Measurements from ENCODE around the gene SAMD4A.

The SAMD4A gene

DNA sequence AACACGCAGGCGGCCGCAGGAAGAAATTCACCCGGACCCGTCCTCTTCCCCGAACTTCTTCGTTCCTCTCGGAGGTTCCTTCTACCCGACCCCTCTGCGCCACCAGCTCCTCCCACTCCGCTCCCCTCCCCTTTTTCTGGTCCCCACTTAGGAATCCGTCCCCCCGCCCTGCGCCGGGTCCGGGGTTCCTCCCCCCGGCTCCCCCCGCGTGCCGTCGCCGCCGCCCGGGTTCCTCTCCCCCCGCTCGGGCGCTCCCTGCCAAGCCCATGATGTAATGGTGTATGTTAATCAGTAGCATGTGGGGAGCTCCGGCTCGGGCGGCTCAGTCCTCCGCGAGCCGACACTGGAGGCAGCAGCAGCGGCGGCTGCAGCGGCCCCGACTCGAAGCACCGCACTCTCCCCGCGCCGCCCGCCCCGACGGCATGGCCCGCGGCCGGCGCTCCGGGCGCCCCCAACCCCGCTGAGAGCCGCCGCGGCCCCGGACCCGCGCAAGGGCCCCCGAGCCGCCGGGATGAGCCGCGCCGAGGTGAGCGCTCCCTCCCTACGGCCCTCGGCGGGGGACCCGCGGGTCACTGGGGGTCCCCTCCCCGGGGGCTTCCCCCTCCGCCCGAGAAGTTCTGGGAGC, 1.0 kb upstream of the SAMD4A start:
- peak; percentile 18 for DNase-seq

DNA sequence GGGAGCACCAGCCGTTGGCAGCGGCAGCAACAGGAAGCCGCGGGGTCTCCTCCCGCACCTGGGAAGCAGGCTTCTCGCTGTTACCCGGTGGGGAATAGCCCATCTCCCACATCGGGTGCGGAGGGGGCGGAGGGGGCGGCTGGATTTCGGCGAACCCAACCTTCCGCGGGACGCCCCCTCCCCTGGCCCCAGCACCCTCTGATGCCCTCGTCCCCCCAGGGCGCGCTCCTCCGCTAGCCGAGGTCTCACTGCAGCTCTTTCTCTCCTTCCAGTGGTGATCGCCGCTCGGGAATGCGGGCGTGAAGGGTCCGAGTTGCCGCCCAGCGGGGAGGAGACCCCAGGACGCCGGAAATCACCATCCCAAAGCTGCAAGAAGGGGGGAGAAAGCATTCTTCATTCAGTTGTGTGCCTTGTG, 303 bp downstream of the SAMD4A start:
- DNase-seq: no peak

DNA sequence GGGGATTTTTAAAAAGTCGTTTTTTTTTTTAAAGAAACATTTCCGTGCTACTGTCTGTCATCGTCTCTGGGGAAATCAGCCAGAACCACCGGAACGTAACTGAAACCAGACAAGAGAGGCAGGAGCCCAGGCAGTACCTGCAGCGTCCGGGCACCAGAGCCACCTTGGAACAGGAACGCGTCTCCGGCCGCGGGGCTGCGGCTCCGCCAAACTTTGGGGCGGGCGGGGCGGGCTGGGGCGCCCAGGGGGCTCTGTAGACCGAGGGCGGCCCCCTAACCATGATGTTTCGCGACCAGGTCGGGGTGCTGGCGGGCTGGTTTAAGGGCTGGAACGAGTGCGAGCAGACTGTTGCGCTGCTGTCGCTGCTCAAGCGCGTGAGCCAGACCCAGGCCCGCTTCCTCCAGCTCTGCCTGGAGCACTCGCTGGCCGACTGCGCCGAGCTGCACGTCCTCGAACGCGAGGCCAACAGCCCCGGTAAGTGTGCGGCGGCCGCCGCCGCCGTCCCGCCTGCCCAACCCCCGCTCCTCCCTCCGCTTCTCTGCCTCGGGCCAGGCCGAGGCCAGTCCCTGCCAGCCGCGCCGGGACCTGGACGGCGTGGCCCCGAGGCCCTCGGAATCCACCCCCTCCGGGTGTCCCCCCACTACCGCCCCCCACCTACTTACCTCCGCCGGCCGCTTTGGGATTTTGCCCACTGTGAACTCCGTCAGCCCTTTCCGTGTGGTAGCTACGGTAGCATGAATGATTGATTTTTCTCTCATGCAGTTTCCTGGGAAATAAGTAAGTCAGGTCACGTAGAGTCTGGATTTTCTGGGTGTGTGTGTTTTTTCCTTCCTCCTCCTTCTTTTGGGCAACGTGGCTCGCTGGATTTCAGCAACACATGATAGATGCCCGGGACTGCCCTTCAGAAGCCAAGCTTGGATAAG, 972 bp downstream of the SAMD4A start:
- DNase-seq: no peak

DNA sequence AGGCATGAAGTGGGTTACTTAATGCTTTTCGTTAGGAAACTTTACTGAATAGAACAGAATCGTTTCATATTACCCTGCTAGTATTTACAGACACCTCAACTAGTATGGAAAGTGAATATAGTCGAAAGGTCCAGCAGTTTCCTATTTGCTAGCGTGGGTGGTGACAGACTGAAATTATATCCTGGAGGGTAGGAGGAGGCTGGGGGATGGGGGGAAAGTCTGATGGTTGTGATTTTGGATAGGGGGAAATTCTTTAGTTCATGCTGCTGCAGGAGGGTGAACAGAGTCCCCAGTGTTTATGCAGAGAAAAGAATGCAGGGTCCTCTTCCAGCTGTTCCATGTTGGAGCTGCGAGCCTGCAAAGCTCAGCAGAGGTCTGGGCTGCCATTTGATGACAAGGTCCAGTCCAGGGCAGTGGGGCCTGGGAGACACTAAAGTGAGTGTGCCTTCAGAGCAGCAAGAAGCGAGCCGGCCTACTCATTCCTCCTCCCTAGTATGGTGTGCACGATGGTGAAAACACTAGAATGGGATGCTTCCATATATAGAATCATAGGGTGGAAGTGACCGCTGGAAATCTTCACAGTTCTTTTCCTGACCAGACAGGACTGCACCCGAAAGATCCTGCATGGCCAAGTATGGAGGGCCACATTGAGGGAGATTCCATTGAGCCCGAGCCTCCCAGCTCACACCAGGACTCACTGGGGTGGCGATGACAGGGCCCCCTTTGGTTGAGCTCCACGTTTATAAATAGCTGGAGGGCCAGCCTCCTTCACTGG, 2.1 kb downstream of the SAMD4A start:
- no peak for DNase-seq

DNA sequence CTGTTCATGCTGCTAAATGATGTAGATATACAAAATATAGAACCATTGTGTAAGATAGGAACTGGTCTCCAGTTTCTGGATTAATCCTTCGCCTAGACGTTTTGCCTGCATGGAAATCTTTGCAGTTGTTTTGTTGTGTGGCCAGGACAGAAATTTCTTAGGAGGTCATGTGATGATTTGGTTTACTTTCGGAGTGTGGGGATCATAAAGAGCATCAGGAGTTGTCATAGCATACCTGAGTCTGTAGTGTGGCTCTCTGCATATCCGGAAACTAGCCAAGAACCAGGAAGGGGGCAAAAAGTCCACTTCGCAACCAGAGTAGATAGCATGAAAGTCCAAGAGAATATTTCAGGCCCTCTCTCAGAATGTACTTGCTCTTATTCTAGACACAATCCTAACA, 3.1 kb downstream of the SAMD4A start:
- DNase-seq: no peak

DNA sequence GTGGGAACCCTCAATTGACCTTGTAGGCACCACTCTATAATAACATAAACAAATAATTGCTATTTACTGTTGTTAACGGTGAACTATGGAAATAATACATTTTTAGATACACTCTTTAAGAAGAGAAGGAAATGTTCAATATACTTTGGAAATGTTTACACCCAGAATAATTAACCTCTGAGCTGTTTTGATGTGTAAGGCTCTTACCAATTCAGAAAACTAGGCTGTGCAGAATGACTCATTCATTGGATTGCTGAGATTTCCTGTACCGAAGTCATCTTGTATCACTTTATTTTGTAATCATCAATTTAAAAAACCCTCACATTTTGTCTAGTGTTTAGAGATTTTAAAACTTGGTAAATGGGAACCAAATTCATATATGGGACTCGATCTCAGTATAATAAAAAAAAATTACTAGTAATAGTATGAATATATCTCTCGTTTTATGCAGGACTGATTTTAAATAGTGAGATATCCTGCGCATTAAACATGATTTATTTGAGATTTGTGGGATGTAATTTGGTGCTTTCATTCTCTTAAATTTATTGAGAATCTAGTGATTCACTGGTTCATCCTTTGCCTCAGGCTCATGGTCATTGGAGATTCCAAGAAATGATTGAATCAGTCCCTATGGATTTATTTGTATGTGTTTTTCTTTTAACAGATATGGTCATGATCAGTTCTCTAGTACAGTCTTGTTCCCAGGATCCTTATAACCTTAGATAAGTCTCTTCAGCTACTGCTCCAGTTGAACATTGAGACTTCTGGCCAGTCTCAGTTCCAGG, 3.9 kb downstream of the SAMD4A start:
- DNase-seq: no peak

DNA sequence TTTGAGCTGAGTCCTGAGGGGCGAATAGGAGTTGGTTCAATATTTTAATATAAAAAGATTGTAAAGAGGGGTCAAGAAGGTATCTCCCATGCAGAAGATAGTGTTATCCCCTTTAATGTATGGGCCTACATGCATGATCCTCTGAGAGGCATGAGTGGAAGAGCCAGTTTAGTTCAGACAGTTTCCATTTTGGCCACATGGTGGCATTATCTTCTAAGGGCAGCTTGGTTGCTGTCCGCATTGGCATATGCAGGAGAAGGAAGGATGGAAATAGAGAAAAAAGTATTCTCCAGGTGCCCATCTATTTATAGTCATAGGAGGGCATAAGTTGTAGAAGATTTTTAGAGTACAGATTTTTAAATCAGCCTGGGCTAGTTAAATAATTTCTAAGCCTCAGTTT, 5.4 kb downstream of the SAMD4A start:
- DNase-seq: no peak

DNA sequence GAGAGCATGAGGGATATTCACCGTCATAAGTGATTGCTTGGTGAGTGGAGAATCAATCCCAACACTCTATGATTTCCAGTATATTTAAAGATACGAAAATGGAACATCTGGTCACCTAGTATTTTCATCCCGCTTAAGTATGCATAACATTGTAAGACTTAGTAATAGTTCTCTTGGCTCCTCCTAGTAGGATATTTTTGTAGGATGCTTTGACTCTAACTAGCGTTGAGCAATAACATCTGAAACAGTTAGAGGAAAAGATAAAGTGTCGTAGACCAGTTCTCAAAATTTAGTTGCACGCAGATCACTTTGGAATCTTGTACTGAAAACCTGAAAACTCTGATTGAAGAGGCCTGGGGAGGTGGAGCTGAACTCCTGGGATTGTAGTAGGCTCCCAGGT, 7.6 kb downstream of the SAMD4A start:
- DNase-seq: no peak

DNA sequence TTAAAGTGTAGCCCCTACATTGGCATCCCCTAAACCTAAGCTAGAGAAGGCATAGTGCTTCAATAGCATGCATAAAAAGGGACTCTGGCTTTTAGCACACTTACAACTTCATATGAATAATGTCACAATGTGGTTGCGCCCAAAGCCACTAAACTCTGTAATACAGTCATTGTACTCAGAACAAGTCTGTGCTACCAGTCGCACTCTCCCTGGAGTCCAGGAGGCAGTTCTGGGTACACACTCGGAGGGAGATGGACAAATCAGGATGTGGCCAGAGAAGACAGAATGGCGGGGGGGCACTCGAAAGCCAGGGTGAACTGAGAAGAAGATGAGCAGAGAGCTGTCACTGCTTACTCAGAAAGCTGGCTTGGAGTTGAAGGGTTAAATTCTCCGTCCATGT, 10.6 kb downstream of the SAMD4A start:
- DNase-seq: no peak

DNA sequence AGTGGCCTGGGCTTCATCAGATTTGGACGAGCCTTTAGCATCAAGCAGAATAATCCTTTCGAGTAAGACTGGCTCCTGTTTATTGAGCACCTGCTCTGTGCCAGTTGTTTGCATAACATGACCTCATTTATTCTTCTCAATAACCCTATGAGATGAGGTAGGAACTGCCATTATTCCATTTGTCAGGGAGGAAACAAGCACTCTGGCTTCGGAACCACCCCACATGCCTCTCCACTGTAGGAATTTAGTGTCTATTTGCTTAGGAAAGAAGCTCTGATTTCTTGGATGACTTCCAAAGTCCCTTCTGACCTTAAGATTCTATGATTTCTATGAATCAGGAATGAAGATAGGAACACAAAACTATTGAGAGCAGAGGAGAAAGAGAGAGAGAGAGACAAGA, 11.0 kb downstream of the SAMD4A start:
- no peak for DNase-seq

DNA sequence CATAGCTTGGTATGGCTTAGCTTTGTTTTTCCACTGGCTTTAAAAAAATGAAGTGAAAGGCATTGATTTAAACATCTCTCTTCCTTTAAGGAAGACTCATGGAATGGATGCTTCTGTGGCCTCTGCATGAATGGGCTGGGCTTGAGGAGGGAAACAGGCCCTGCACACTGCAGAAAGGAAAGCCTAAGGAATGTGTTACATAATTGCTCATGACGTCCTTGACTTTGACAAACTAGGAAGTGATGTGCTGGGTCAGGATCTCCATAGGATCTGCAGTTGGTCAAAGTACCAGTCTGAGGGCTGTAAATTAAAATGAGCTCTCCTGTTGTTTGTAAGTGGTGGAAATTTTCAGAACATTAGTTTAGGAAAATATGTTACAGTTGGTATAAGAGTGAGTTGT, 12.7 kb downstream of the SAMD4A start:
- DNase-seq: no peak

DNA sequence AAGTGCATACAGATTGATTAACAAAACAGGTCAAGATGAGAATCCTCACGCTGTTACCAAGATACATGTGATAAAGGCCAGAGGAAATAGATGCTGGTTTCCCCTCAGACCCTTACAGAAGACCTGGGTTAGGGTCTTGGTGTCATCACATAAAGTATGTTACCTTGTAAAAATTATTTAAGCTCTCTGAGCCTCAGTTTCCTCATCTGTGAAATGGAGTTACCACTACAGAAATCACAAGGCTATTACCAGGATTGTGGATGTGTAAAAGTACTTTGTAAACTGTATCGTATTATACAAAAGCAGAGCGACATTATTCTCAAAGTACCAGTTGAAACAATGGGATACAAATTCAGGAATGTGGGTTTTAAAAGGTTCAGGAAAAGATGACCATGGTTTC, 14.0 kb downstream of the SAMD4A start:
- DNase-seq: no peak

DNA sequence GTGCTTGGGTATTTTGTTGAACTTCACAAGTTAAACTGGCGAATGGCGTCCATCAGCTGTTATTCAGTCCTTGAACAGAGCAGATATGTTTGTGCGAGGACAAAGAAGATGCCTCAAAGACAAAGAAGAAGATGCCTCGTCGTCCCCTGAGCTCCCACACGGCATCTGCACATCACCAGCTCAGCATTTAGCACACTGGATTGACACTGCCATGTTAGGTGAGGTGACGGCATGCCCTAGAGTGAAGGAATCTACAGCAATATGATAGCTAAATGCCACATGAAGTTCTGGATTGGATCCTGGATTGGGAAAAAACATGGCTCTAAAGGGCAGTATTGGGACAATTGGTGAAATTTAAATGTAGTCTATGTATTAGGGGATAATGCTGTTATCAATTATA, 15.4 kb downstream of the SAMD4A start:
- DNase-seq: no peak

DNA sequence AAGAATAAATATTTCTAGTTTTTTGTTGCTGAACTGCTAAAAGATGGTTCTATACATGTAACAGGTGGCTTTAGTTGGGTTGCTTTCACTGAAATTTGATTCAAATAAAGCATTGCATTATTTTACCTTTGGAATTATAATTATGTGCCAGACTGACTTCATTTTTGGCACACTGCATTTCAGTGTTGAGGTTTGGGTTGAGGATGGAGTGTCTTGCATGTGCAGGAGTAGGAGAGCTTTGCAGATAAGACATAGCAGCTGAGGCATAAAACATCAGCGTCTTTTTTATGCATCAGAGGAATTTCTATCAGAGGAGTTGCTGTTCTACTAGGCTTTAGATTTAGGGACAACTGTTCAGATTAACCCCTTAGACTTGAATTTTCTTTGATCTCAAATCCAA, 17.2 kb downstream of the SAMD4A start:
- DNase-seq: no peak

DNA sequence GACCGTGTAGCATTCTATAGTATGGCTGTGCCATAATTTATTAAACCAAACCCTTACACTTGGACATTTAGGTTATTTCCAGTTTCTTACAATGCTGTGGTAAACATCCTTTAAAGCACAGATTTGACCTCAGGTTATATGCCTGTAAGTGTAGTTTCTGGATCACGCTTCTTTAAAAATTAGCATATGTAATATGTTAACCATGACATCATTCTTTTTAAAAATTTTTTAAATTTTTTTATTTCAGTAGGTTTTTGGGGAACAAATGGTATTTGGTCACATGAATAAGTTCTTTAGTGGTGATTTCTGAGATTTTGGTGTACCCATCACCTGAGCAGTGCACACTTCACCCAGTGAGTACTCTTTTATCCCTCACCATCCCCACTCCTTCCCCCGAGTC, 18.3 kb downstream of the SAMD4A start:
- no peak for DNase-seq

DNA sequence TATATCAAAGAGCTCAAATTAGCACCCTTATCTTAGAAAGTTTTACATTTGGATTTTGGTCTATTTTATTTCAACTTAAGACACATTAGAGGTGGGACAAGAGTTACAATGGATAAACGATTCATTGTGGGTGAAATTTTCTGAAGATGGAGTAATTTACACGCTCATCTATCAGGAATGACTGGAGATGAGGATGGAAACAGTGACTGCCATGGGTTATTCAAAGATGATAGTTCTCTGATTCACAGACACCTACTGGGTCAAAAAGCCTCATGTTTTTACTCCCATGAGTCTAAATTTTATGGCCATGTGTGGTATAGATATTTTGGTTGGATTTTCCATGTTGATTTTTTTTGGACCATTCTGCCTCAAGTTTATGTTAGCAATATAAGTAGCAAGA, 22.1 kb downstream of the SAMD4A start:
- DNase-seq: no peak

DNA sequence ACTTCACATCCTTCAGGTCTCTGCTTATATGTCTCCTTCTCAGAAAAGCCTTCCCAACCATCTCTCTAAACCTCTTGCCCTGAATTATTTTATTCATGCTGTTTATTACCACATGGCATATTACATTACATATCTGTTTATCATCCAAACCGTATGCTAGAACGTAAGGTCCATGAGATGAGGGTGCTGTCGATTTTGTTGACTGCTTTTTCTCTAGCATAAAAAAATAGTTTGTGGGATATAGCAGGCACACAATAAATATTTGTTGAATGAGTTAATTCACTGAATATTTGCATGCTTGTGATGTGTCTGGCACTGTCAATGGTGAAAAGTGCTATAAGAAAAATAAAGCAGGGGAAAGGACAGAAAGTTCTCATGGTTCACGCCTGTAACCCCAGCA, 22.9 kb downstream of the SAMD4A start:
- no peak for DNase-seq

DNA sequence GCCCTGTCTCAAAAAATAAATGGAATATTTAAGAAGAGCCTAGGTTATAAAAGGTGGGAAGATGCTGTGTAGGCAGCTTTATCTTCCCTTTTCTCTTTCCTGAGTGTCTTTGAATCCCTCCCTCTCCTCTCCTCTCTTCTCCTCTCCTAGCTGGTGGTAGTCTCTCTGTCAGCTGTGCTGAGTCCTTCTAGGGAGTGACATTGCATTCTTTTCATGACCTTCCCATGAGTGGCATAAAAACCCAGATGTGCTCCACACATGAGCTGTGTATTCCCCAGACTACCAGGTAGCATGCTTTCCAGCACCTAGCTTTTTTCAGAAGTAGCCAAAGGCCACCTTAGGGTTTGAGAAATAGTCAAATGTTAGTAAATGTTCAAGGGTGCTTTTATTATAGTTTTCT, 23.6 kb downstream of the SAMD4A start:
- no peak for DNase-seq

DNA sequence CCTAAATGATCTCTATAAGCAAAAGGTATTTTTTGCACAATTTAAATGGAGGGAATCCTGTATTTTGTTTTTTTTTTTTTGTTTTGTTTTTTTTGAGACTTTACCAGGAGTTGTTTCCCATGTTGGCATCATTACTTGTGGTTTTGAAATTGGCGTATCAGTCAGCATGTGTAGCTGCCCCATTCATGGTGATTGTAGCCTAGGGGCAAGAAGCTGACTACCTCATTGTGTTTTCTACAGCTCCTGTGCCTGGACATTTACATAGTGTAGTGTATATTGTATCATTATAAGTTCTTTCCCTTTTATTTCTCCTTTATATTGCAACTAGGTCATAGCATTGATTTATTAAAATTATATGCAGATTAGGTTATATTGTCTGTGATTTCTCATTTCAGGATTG, 24.5 kb downstream of the SAMD4A start:
- DNase-seq: no peak

DNA sequence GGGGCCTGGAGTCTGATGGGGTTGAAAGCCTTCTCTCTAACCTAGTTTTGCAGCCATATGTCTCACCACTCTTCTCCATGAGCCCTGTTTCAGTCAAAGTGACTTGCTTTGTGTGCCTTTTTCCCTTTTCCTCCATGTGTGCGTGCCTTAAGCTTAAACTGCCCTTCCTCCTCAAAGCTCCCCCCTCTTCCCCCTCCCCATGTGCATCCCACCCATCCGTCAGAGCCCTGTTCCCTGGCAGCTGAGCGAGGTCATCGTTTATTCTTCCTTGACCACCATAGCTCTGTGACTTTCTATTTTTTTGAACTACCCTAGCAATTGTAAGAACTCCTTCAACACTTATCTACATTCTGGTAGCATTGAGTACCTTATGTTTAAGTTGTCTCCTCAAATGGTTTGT, 24.9 kb downstream of the SAMD4A start:
- no peak for DNase-seq

DNA sequence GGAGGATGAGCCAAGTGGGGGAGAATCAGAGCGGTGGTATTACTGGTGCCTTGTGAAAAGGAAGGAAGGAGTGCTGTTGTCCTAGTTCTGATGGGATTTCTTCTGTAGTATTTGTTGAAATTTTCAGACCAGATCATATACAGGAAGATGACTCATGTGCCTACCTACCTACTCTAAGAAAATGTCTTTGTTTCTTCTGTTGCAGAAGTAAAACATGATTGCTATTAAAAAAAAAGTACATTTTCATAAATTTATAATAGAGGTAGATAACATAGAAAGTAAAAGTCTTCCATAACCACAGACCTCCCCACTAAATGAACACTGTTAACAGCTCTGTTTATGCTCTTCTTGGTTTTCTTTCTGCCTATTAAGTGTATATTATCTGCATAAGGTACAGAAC, 26.9 kb downstream of the SAMD4A start:
- DNase-seq: no peak

DNA sequence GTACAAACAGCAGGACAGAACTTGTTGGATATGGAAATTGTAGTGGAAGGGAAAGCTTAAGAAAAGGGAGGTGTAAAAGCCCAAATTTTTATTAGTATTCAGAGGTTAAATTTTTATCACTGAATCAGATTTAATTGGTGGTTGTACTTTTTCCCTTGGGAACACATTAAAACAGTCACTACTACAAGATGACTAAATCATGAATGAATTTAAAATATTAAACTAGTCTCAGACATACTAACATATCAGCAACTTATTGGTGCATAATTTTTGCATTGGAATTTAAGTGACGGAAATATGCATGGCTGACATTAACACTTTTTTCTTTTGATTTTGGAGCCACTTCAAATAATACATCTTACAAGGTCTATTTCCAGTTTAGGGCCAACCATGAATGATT, 27.6 kb downstream of the SAMD4A start:
- DNase-seq: no peak

All from GOT3 (cell line).